Islet precursor cell (in vitro differentiated cells): Measurements from ENCODE around the gene MRPL51.
A peak's percentile ranks its signal among the peaks of the same experiment; 100 is the strongest.
"Not testable (repeated sequence)": the region's sequence is repeated elsewhere in the genome, so short reads cannot be mapped to it uniquely, and the experiment has no call there.

ENCODE experiments used
- DNase-seq: peaks from one replicate; pipeline ENCODE4 v3.0.0-alpha.2; 2018

The MRPL51 gene

GRCh38 chr12:6477601-6478377 lies 15.3 kb downstream of the MRPL51 start:
- not testable (repeated sequence) for DNase-seq

GRCh38 chr12:6476489-6476888 lies 16.6 kb downstream of the MRPL51 start:
- DNase-seq: no peak

- DNase-seq: not testable (repeated sequence)
Measured at GRCh38 chr12:6475233-6475975, 17.7 kb downstream of the MRPL51 start.

DNA sequence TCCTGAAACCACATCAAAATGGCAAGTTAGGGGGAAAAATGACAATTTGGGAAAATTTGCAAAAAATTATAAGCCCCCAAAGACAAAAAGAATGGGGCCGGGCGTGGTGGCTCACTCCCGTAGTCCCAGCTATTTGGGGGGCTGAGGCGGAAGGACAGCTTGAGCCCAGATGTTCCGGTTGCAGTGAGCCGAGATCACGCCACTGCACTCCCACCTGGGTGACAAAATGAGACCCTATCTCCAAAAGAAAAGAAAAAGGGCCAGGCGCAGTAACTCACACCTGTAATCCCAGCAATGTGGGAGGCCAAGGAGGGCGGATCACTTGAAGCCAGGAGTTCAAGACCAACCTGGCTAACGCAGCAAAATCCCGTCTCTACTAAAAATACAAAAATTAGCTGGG lies 20.6 kb downstream of the MRPL51 start:
- DNase-seq: no peak

GRCh38 chr12:6471989-6472360 lies 21.1 kb downstream of the MRPL51 start:
- DNase-seq: no peak

GRCh38 chr12:6470375-6471163 lies 22.5 kb downstream of the MRPL51 start, which contains the start of gene VAMP1:
Gene VAMP1, minus strand, starts transcription at chr12:6470677. Its CDS starts 146 bp downstream, at chr12:6470531.
- peak; percentile 100 for DNase-seq

DNA sequence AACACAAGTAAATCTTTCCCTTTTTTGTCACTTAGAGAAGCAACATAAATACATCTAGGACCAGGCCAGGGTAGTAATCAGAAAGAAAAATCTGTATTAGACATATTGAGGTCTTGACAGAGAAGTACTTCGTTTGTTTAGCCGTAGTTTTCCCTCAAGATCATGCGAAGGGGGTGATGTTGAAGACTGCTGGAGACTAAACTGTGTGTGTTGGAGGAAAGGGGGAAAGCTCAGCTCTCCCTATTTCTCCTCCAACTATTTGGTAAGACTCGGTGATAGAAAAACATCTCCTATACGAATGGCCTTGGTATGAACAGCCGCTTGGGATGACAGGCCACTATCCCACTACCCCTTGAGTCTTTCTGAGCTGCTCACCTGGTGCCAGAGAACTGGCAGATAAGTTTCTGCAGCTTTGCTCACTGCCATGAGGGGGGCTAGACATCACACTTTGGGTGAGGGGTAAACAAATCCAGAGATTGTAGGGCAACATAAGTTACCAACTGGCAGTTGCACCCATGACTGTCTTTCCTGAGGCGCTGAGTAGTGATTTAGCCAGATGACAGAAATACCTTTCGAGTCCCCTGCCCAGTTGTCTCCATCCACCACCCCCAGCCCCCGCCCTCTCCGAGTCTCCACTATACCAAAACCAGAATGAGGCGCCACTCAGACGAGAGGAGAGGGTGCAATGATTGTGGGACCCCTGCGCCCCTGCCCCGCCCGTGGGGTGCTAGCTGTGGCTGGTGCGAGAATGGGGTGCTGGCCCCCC lies 23.3 kb downstream of the MRPL51 start:
- no peak for DNase-seq

DNA sequence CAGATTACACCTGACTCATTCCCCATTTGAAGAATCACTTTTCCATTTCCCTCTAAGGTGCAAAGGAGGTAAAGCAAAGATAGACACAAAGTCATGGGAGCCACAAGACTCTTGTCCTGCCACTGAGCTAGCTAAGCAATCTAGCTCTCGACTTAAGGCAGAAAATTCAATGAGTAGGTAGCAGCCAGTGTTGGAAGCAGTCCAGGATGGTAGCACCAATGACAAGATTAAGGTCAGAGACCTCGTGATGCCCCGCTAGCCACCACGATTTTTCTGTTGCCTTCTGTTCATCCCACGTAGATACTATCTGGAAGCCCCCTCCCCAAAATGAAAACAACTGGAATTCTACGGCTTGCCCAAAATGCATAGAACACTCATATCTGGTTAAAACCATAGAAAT lies 24.0 kb downstream of the MRPL51 start:
- no peak for DNase-seq

DNA sequence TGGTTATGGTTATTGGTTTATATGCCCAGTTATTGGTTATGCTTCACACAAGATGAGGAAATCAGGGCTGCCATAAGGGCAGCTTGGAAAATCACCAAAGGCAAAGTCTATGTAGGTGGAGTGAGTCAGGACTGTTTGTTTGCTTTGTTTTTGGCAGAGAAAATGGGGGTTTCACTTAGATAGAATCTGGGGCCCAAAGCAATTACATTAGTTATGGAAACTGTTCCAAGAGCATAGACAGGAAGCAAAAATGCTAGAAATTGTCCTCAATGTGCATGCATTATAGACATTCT lies 24.8 kb downstream of the MRPL51 start:
- no peak for DNase-seq

GRCh38 chr12:6467571-6468282 lies 25.3 kb downstream of the MRPL51 start:
- DNase-seq: not testable (repeated sequence)

DNA sequence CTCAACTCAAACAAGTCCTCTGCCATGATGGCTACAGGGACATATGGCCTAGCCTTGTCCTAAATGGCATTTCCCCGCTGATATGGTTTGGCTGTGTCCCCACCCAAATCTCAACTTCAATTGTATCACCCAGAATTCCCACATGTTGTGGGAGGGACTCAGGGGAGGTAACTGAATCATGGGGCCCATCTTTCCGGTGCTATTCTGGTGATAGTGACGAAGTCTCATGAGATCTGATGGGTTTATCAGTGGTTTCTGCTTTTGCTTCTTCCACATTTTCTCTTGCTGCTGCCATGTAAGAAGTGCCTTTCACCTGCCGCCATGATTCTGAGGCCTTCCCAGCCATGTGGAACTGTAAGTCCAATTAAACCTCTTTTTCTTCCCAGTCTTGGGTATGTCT lies 26.3 kb downstream of the MRPL51 start:
- DNase-seq: not testable (repeated sequence)

GRCh38 chr12:6466184-6466573 lies 26.9 kb downstream of the MRPL51 start:
- DNase-seq: no peak

- peak; percentile 81 for DNase-seq
Measured at GRCh38 chr12:6465467-6466183, 27.4 kb downstream of the MRPL51 start.

DNA sequence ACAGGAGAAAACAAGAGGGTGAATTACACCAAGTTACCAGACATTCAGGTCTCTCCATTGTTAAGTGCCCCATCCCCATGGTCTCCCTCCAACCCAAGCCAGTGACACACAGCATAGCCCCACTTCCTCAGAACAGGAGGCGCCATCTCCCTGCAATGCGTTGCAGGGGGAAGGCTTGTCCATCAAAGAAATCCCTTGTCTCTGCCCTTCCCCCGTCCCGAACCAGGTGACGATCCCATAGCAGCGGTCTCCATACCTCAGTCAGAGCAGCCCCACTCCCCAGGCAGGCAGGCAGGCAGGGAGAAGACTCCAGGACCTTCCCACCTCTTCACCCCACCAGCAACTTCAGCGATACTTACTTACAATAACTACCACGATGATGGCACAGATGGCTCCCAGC lies 28.5 kb downstream of the MRPL51 start:
- no peak for DNase-seq

GRCh38 chr12:6463858-6464257 lies 29.2 kb downstream of the MRPL51 start:
- DNase-seq: no peak

- no peak for DNase-seq
Measured at GRCh38 chr12:6463216-6463615, 29.8 kb downstream of the MRPL51 start.

- no peak for DNase-seq
Measured at GRCh38 chr12:6462234-6462995, 30.6 kb downstream of the MRPL51 start.

DNA sequence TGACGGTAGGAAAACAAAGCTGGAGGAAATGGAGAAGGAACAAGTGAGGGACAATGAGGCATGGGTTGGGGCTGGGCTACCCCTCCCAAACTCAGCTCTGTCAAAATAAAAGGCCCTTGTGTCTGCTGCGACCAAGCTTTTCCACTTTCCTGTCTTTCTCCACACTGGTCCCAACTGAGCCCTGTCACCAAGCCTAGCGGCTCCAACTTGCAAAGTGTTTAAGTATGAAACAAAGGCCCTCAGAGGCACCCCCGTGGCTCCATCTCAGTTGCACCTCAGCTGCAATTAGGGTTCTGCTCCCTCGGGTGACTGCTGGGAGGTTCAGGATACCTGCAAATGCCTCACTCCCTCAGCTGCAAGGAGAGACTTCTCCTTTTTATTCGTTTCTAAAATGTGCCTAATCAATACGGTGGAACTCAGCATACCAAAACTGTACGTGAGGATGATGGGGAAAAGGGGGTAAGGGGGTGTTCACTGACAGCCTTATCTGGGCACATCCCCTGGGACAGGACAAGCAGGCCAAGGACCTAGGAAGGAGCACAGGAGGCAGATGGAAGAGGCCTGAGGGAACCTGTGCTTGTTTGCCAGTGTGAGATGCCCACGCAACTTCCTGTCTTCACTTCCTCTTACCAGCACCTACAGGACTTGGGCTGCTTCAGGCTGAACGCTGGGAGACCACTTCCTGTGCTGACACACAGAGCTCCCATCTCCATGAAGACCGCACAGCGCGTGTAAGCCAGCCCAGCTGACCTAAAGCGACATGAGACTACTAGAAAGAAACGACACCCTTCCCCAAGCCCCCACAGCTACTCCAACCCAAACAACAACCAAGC lies 31.4 kb downstream of the MRPL51 start:
- DNase-seq: peak; percentile 52

DNA sequence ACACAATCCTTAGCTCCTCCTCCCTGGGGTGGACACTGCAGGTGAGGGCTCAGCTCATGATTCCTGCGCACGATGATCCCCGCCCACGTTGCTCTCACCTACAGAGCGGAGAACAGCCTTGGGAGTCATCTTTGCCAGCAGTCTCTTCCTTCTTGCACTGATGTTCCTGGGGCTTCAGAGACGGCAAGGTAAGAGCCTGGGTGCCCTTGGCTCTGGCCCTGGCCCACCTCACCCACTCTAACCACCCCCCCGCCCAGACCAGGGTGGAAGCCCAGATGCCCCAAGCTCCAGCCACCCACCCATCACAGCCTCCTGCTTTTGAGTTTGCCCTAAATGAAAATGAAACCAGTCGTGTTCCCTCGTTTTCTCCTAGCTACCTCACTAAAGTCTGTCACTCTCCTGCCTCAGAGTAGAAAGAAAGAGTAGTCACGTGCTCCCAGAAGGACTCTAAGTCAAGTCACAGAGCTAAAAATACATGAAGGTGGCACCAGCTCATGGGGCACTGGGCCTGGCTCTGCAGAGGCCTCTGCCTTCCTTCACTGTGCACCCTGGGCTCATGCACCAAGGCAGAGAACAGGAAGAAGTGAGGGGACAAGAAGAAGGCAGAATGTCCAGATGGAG lies 32.2 kb downstream of the MRPL51 start:
- peak; percentile 50 for DNase-seq
